OCI-LY3 (cell line): ENCODE data around the gene ZSWIM7.

ENCODE experiments used
- H2AFZ ChIP-seq: fragments of 200-600, 300-600 bp; shearing (Covaris generic); 2 replicates; pipeline ENCODE4 v1.6.0; 2014; ENCODE audit warnings: antibody characterized with exemption, low read depth, low read length
- H3K27ac ChIP-seq: fragments of 200-600, 300-600 bp; sonication (generic); 2 replicates; pipeline ENCODE4 v1.5.1; 2014; ENCODE audit warnings: mild to moderate bottlenecking, low read length, moderate library complexity, mixed read lengths
- H3K27me3 ChIP-seq: fragments of 200-600, 300-600 bp; sonication (generic); 2 replicates; pipeline ENCODE4 v1.6.1; 2014; ENCODE audit warnings: low read depth, low read length, mixed read lengths
- H3K36me3 ChIP-seq: fragments of 200-600, 300-600 bp; sonication (generic); replicated peaks from 2 replicates; pipeline ENCODE3; 2014; ENCODE audit warnings: low read depth, low read length, mixed read lengths
- H3K4me1 ChIP-seq: fragments of 300-600, 200-600 bp; sonication (generic); 2 replicates; pipeline ENCODE4 v1.6.1; 2014; ENCODE audit warnings: low read length, mixed read lengths
- H3K4me2 ChIP-seq: fragments of 200-600, 300-600 bp; sonication (generic); 2 replicates; pipeline ENCODE4 v1.6.1; 2014; ENCODE audit warnings: low read length, mixed read lengths
- H3K4me3 ChIP-seq: fragments of 300-600, 200-600 bp; sonication (generic); 2 replicates; pipeline ENCODE4 v1.5.1; 2014; ENCODE audit warnings: antibody characterized with exemption, mild to moderate bottlenecking, low read length, moderate library complexity
- H3K79me2 ChIP-seq: fragments of 300-600, 200-600 bp; shearing (Covaris generic); 2 replicates; pipeline ENCODE4 v1.6.1; 2014; ENCODE audit warnings: mild to moderate bottlenecking, low read length, mixed read lengths
- H3K9ac ChIP-seq: fragments of 300-600, 200-600 bp; shearing (Covaris generic); 2 replicates; pipeline ENCODE4 v1.6.0; 2014; ENCODE audit warnings: mild to moderate bottlenecking, low read length, moderate library complexity
- H3K9me3 ChIP-seq: fragments of 200-600, 300-600 bp; shearing (Covaris generic); 2 replicates; pipeline ENCODE4 v1.6.1; 2014; ENCODE audit warnings: low read length, mixed read lengths; ENCODE audit not compliant: insufficient read depth
- H4K20me1 ChIP-seq: fragments of 200-600, 300-600 bp; sonication (generic); 2 replicates; pipeline ENCODE4 v1.6.1; 2016; ENCODE audit warnings: low read length, mixed read lengths; ENCODE audit not compliant: insufficient read depth
- EZH2phosphoT487 ChIP-seq: fragments of 200-600 bp; shearing (Covaris generic); IDR thresholded peaks from 2 replicates; pipeline ENCODE4 v1.6.1; 2018; ENCODE audit warnings: antibody characterized with exemption, mixed run types, low read depth
- TF ChIP-seq, protein P1 (sequence below): fragments of 200-600, 300-600 bp; sonication (generic); IDR thresholded peaks from 2 replicates; pipeline ENCODE4 v1.5.1; 2014; ENCODE audit warnings: antibody characterized with exemption, low read length, low read depth

Gene ZSWIM7

DNA sequence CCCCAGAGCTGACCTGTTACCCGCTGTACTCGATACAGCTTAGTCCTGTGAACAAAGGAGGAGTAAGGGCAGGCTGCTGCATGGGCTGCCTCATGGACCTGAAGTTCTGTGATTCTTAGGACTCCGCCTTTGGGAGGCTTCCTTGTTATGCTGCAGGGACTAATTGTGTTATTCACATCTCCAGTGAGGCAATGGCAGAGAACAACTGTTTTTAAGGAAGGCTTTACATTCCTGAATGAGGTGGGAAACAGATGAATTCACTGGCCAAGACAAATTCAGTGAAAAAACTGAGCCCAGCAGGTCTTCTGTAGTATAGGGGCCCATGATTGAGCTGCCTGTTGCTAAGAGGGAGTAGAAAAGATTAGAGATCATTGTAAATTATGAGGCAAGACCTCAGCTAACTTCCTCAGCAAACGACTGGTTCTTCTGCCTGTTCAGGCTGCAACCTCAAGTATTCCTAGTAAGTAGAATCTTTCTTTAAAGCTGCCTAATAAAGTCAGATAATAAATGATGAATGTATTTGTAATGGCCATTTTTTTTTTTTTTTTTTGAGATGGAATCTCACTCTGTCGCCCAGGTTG lies 28.3 kb downstream of the ZSWIM7 start:
- Histone ChIP-seq H3K9ac (no peak overlapping the region), H3K79me2 (no peaks in the 10 kb centered on the region), H2AFZ (no peak overlapping the region), H3K4me1 (no peaks in the 10 kb centered on the region), H3K27me3 (peaks cover 30% of the 10 kb centered on the region), H3K27ac (no peak overlapping the region), H3K4me3 (no peak overlapping the region), H3K9me3 (no peaks in the 10 kb centered on the region), H3K36me3 (no peaks in the 10 kb centered on the region), H3K4me2 (no peak overlapping the region), H4K20me1 (no peaks in the 10 kb centered on the region)
- TF ChIP-seq EZH2phosphoT487 = no peak
- TF ChIP-seq, protein P1, sequence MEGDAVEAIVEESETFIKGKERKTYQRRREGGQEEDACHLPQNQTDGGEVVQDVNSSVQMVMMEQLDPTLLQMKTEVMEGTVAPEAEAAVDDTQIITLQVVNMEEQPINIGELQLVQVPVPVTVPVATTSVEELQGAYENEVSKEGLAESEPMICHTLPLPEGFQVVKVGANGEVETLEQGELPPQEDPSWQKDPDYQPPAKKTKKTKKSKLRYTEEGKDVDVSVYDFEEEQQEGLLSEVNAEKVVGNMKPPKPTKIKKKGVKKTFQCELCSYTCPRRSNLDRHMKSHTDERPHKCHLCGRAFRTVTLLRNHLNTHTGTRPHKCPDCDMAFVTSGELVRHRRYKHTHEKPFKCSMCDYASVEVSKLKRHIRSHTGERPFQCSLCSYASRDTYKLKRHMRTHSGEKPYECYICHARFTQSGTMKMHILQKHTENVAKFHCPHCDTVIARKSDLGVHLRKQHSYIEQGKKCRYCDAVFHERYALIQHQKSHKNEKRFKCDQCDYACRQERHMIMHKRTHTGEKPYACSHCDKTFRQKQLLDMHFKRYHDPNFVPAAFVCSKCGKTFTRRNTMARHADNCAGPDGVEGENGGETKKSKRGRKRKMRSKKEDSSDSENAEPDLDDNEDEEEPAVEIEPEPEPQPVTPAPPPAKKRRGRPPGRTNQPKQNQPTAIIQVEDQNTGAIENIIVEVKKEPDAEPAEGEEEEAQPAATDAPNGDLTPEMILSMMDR = no peak

DNA sequence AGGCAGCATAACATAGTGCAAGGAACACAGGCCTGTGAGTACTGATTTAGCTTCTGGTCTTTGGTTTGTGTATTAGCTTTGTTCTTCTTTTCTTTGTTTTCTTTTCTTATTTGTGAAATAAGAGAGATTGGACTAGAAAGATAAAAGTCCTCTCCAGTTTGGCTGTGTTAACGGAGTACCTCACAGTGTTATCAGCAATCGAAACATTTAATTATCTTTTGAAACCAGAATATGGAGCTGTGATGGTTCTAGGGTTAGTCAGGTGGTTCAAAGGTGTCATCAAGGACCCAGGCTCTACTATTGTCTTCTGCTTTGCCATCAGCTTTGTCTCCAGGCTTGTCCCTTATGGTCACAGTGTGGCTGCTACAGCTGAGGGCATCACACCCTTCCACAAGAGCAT lies 29.0 kb downstream of the ZSWIM7 start:
- TF ChIP-seq, protein P1 = no peak
- no peak for TF ChIP-seq EZH2phosphoT487
- H3K9ac ChIP-seq = no peak overlapping the region
- H3K4me1 ChIP-seq = no peaks in the 10 kb centered on the region
- H3K4me2 ChIP-seq = no peak overlapping the region
- H3K27me3 ChIP-seq = peaks cover 37% of the 10 kb centered on the region
- H3K9me3 ChIP-seq = no peaks in the 10 kb centered on the region
- H3K36me3 ChIP-seq = no peaks in the 10 kb centered on the region
- H3K4me3 ChIP-seq = no peak overlapping the region
- no peaks in the 10 kb centered on the region; the same call in 1 of the 2 replicates for H4K20me1 ChIP-seq
- no peaks in the 10 kb centered on the region for H3K79me2 ChIP-seq
- no peak overlapping the region for H2AFZ ChIP-seq
- H3K27ac ChIP-seq = no peak overlapping the region

DNA sequence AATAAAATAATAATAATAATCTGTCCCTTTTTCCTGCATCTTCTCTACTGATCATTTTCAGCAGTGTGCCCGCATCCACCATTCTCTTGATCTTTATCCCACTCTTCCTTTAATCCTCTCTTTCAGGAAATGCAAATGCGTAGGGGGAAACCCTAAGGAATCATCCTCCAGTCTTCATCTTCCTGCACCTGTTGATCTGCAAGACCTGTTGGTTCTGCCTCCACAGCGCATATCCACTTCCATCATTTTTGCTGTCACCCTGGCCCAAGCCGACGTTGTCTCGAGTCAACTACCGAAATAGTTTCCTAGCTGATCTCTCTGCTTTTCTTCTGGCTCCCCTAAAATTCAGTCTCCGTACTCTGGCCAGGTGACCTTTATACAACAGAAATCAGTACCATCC lies 30.0 kb downstream of the ZSWIM7 start:
- TF ChIP-seq EZH2phosphoT487 = no peak
- TF ChIP-seq, protein P1 = no peak
- H3K9me3 ChIP-seq = no peaks in the 10 kb centered on the region
- no peaks in the 10 kb centered on the region for H3K36me3 ChIP-seq
- H3K4me2 ChIP-seq = no peak overlapping the region
- H4K20me1 ChIP-seq = no peaks in the 10 kb centered on the region; the same call in 1 of the 2 replicates
- H3K27me3 ChIP-seq = peaks cover 43% of the 10 kb centered on the region
- H3K27ac ChIP-seq = no peak overlapping the region
- H3K9ac ChIP-seq = no peak overlapping the region
- no peak overlapping the region for H2AFZ ChIP-seq
- no peaks in the 10 kb centered on the region for H3K4me1 ChIP-seq
- H3K4me3 ChIP-seq = no peak overlapping the region
- no peaks in the 10 kb centered on the region for H3K79me2 ChIP-seq

DNA sequence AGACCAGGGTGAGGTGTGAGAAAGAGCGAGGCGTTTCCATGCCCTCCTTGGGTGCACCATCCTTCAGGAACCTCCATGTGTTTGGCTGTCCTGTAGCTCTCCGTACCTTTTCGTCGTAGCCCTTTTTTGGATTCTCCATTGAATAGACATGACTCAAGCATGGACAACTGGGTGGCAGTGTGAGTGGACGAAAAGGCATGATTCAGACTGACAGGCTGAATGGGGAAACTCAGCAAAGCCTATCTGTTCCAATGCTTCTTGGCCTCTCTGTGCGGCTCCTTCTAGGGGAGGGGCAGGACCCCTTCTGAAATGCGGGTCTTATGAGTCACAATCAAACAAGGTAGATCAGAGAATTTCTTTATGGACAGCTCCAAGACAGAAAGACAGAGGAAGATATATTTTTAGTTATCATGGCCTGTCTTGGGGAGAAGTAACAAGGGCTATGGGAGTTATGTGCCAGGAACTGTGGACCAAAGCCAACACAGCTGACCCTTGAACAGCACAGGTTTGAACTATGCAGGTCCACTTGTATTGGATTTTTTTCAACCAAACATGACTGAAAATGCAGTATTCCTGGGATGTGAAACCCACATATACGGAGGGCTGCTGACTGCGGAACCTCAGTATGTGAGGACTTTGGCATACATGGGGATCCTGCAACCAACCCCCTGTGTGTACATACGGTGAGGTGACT lies 31.7 kb downstream of the ZSWIM7 start:
- H3K9me3 ChIP-seq = no peaks in the 10 kb centered on the region
- no peaks in the 10 kb centered on the region for H3K36me3 ChIP-seq
- no peak overlapping the region for H2AFZ ChIP-seq
- no peak overlapping the region for H3K4me3 ChIP-seq
- no peak for TF ChIP-seq EZH2phosphoT487
- H4K20me1 ChIP-seq = no peaks in the 10 kb centered on the region; the same call in 1 of the 2 replicates
- H3K27me3 ChIP-seq = peaks cover 54% of the 10 kb centered on the region
- H3K27ac ChIP-seq = no peak overlapping the region
- no peaks in the 10 kb centered on the region for H3K4me1 ChIP-seq
- no peaks in the 10 kb centered on the region for H3K79me2 ChIP-seq
- H3K4me2 ChIP-seq = no peak overlapping the region
- no peak overlapping the region for H3K9ac ChIP-seq
